Right renal pelvis (tissue), 4 donors: ENCODE measurements around the gene KAT6B. TPM values are rescaled to one million over a fixed set of nuclear protein-coding genes. Genes with fewer than 3 reads are reported as not detected.
"Not testable (repeated sequence)": the region's sequence is repeated elsewhere in the genome, so short reads cannot be mapped to it uniquely, and the experiment has no call there.

Experiments
- DNase-seq, 4 donors: peaks; one replicate each; pipeline ENCODE4 v3.0.0-alpha.2; 2013; ENCODE audit warnings: low read depth in 4 of 4, low spot score in 3 of 4, missing footprints in 1 of 4
- polyA plus RNA-seq, 4 donors: library from polyadenylated mRNA; unstranded; fragments of 120-200 nt; gene quantifications; one replicate each; pipeline ENCODE4 v1.2.1, GENCODE V29; 2013; ENCODE audit not compliant: insufficient read length in 4 of 4

The KAT6B gene
- polyA plus RNA-seq, 4 donors: 38.5 to 48.8 (median 46.0) TPM

DNA sequence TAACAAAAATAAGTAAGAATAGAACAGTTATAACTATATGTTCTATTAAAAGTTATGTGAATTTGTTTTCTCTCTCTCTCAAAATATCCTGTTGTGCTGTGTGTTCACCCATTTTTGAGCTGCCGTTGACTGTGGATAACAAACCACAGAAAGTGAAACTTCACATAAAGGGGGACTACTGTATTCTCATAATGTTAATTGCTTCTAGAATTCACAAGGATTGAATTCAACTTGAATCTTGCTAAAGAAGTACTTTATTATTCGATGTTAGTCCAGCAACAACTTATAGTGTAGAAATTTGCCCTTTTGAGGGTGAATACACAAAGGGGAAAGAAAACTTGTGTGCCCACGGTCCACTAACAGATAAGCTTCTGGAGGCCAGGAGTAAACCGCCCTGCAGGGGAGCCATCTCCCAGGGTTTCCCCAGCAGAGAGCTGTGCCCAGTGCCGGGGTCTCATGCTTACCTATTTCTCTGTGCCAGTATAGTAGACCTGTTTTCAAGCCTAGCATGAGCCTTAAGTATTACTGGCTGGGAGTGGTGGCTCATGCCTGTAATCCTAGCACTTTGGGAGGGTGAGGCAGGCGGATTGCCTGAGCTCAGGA is 87.1 kb downstream of the KAT6B start:
- no peak for DNase-seq

- no peak for DNase-seq
Measured at GRCh38 chr10:74916283-74916682, 89.9 kb downstream of the KAT6B start.

DNA sequence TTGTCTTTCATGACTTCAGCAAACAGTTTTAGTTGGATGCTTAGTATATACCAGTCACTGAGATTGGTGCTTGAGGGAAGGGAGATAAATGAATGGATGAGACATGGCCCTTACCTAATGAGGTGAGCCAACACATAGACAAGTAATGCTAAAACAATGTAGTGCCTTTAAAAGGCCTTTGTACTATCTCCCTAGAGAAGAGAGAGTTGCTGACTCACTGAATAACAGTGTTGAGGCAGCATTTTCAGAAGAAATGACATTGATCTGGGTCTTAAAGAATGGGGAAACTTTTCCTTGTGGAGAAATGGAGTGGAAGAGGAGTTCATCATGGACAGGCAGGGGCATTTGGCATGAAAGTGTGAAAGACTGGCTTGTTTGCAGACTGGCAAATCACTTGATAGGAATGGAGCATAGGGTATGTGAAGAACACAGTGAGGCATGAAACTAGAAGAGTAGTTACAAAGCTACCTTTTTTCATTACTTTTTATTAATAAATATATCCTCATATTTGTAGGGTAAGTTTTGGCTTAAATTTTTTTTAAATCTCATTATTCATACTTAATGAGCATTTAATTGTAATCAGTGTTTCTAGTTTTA is 91.2 kb downstream of the KAT6B start:
- DNase-seq: no peak

GRCh38 chr10:74919671-74920070 is 93.3 kb downstream of the KAT6B start:
- DNase-seq: no peak

DNA sequence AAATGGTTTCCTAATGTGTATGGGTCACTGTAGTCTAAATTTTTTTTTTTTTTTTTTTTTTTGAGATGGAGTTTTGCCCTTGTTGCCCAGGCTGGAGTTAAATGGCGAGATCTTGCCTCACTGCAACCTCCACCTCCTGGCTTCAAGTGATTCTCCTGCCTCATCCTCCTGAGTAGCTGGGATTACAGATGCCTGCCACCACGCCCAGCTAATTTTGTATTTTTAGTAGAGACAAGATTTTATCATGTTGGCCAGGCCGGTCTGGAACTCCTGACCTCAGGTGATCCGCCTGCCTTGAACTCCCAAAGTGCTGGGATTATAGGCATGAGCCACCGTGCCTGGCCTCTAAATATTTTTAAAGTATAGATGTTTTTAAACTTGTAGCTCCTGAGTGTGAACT is 94.7 kb downstream of the KAT6B start:
- not testable (repeated sequence) for DNase-seq

GRCh38 chr10:74921744-74922143 is 95.3 kb downstream of the KAT6B start:
- DNase-seq: no peak

DNA sequence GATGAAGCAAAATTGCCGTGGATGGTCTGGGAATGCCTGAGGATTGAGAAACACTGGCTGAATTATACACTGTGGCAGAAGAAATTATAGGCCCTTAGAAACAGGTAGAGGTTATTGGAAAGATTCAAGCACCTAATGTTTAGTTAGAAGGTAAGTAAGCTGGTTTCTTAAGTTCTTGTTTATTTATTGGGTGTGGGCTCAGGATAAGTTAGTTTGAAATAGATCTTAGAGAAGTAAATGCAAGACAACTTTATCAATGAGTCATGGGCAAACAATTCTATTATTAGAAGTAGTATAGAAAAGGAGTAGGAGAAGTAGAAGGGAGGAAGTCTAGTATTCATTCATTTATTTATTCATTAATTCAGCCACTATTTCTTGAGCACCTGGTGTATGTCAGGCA is 96.5 kb downstream of the KAT6B start:
- DNase-seq: no peak

GRCh38 chr10:74923556-74923955 is 97.2 kb downstream of the KAT6B start:
- DNase-seq: no peak

GRCh38 chr10:74924251-74924963 is 98.0 kb downstream of the KAT6B start:
- DNase-seq: peak in 1 of 4 donors; percentile 39

DNA sequence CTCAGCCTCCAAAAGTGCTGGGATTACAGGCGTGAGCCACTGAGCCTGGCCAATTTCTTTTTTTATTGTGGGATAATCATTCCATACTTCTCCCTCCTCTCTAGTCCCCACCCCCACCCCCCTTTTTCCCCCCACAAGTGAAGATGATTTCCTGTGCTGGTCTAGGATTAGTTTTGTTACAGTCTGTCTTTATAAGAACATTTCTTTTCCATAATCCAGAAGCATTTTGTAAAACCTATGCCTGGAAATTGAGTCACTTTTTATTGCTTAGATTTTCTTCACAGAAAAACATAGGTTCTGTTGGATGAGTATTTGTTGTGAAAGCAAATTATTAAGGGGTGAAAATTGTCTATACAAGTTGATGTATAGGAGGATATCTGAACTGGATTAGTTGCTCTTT is 98.9 kb downstream of the KAT6B start:
- DNase-seq: no peak

GRCh38 chr10:74925708-74926107 is 99.3 kb downstream of the KAT6B start:
- DNase-seq: no peak

- DNase-seq: no peak
Measured at GRCh38 chr10:74926791-74927585, 100.6 kb downstream of the KAT6B start.

GRCh38 chr10:74927701-74928100 is 101.3 kb downstream of the KAT6B start:
- DNase-seq: no peak

- no peak for DNase-seq
Measured at GRCh38 chr10:74928742-74929191, 102.4 kb downstream of the KAT6B start.

- no peak for DNase-seq
Measured at GRCh38 chr10:74929197-74929596, 102.8 kb downstream of the KAT6B start.

- no peak for DNase-seq
Measured at GRCh38 chr10:74930965-74931364, 104.6 kb downstream of the KAT6B start.

GRCh38 chr10:74932648-74933047 is 106.2 kb downstream of the KAT6B start:
- no peak for DNase-seq

GRCh38 chr10:74934100-74934812 is 107.9 kb downstream of the KAT6B start:
- no peak for DNase-seq

DNA sequence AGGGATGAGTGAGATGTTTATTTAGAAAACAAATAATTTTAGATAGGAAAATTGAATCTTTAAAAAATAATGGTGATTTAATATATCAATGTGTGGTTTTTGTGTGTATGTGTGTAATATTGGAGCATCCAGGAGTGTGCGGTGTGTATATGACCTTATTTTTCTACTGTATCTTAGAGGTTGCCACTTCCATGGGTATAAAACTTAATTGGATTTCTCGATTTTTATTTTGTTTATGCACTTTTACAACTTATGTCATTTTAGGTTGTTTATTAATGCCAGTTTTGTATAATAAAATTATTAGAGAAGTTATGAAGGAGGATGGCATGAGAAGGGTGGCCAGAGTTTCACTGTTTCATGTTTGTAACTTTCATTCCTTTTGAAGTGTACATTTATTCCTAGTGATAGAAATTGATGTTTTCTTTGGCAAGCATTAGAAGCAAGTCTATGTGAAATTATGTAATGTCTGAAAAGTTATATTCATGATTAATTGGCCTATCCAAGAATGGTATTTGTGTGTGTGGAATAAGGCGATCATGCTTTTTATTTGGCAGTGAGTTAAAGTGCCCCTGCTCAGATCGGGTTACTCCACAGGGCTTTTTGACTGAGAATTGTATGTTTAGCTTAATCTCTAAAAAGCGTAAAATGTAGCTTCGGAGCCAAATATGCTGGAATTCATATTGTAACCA is 110.3 kb downstream of the KAT6B start:
- DNase-seq: no peak

- no peak for DNase-seq
Measured at GRCh38 chr10:74937266-74937856, 111.0 kb downstream of the KAT6B start.
